ENCODE results near the gene EIF4E.
"Not testable (repeated sequence)": the region's sequence is repeated elsewhere in the genome, so short reads cannot be mapped to it uniquely, and the experiment has no call there.

EIF4E gene

GRCh38 chr4:98939438-98939837, 10.5 kb upstream of the EIF4E start:
- H4K20me1 ChIP-seq (ENCODE audit: control insufficient read depth, insufficient read depth, low read depth, low read length): no peaks in the 10 kb centered on the region
- no peak for TF ChIP-seq EZH2phosphoT487 (IDR thresholded peaks at IDR 0.05; ENCODE audit: borderline replicate concordance, low read length)
- TF ChIP-seq CTCF (IDR thresholded peaks at IDR 0.05; ENCODE audit: low read depth, low read length, poor library complexity, severe bottlenecking): no peak
- H3K27ac ChIP-seq (ENCODE audit: low read depth, low read length): no peak overlapping the region

DNA sequence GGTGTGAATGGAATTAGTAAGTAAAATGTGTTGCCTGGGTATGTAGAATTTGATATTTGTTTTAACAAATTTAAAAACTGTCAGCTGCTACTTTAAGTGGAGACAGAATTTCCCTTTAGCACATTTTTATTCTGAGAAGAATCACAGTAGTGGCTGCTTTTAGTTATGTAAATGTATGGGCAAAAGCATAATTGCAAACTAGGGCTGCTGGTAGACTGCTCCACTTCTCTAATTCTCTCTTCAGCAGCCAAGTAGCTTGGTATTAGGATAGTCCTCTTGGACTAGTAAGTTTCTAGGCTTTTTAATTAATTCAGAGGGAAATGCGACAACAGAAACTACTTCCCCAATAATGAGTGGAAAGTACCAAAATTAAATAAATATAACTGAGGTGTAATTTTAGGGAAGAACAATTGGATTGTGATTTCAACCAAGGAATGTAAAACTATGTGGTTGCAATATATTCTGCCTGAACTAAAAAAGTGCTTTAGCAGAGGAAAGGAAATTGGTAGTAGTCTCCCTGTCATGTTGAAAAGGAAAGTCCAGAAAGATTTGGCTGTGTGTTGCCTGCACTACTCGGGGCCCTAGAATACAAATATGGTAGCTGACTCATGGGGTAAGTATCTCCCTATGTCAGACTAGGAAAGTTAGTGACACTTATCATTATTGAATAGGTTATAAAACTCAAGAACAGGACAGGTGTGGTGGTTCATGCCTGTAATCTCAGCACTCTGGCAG, 9.2 kb upstream of the EIF4E start:
- Histone ChIP-seq H3K27me3 (ENCODE audit: control insufficient read depth, low read length) (no peaks in the 10 kb centered on the region), H3K36me3 (ENCODE audit: control insufficient read depth, low read length) (no peaks in the 10 kb centered on the region), H3K4me2 (ENCODE audit: low read length) (no peak overlapping the region), H3K9me2 (replicated peaks; ENCODE audit: control insufficient read depth, low read length) (no peaks in the 10 kb centered on the region), H4K20me1 (ENCODE audit: control insufficient read depth, insufficient read depth, low read depth, low read length) (no peaks in the 10 kb centered on the region), H3F3A (ENCODE audit: control insufficient read depth, insufficient read depth) (no peaks in the 10 kb centered on the region), H3K79me2 (ENCODE audit: control insufficient read depth, low read length) (no peaks in the 10 kb centered on the region), H3K4me1 (ENCODE audit: control insufficient read depth, low read length) (no peaks in the 10 kb centered on the region), H3K4me3 (ENCODE audit: low read length) (no peak overlapping the region), H3K9me3 (ENCODE audit: control insufficient read depth, insufficient read depth, low read length) (no peaks in the 10 kb centered on the region), H3K27ac (ENCODE audit: low read depth, low read length) (no peak overlapping the region)
- no peak for TF ChIP-seq CTCF (IDR thresholded peaks at IDR 0.05; ENCODE audit: low read depth, low read length, poor library complexity, severe bottlenecking)
- no peak for TF ChIP-seq EZH2phosphoT487 (IDR thresholded peaks at IDR 0.05; ENCODE audit: borderline replicate concordance, low read length)

More at GRCh38 chr4:98939438-98939837, 10.5 kb upstream of the EIF4E start:
- Histone ChIP-seq H3K27me3 (ENCODE audit: control insufficient read depth, low read length) (no peaks in the 10 kb centered on the region), H3K4me2 (ENCODE audit: low read length) (no peak overlapping the region), H3K4me1 (ENCODE audit: control insufficient read depth, low read length) (no peaks in the 10 kb centered on the region), H3K9me3 (ENCODE audit: control insufficient read depth, insufficient read depth, low read length) (no peaks in the 10 kb centered on the region), H3K4me3 (ENCODE audit: low read length) (no peak overlapping the region), H3K79me2 (ENCODE audit: control insufficient read depth, low read length) (no peaks in the 10 kb centered on the region), H3K36me3 (ENCODE audit: control insufficient read depth, low read length) (no peaks in the 10 kb centered on the region), H3F3A (ENCODE audit: control insufficient read depth, insufficient read depth) (no peaks in the 10 kb centered on the region), H3K9me2 (replicated peaks; ENCODE audit: control insufficient read depth, low read length) (no peaks in the 10 kb centered on the region)

DNA sequence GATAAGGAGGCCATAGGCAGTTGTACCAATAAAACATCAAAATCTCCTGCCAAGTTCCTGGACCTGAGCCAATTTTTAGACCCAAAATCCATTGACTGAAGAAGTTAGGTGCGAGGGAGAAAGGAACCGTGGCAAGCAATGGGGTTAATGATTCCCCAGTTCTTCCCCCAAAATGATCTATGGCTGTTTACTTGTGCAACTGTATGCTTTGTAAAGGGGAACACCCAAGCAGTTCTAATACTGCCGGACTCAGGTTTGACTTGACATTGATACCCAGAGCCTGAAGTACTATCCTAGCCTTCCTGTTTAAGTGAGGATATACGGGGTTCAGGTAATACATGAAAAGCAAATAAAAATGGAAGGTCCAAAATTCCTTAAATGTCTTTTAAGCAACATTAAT, 6.7 kb upstream of the EIF4E start:
- no peak overlapping the region for H3K4me3 ChIP-seq (ENCODE audit: low read length)
- no peak overlapping the region for H3K4me2 ChIP-seq (ENCODE audit: low read length)
- no peaks in the 10 kb centered on the region for H3F3A ChIP-seq (ENCODE audit: control insufficient read depth, insufficient read depth)
- H3K79me2 ChIP-seq (ENCODE audit: control insufficient read depth, low read length): no peaks in the 10 kb centered on the region
- TF ChIP-seq EZH2phosphoT487 (IDR thresholded peaks at IDR 0.05; ENCODE audit: borderline replicate concordance, low read length) (no peak), CTCF (IDR thresholded peaks at IDR 0.05; ENCODE audit: low read depth, low read length, poor library complexity, severe bottlenecking) (no peak)
- H3K9me3 ChIP-seq (ENCODE audit: control insufficient read depth, insufficient read depth, low read length): peaks cover 2% of the 10 kb centered on the region; the same call in 1 of the 2 replicates
- no peaks in the 10 kb centered on the region for H3K9me2 ChIP-seq (replicated peaks; ENCODE audit: control insufficient read depth, low read length)
- no peak overlapping the region for H3K27ac ChIP-seq (ENCODE audit: low read depth, low read length)
- H3K36me3 ChIP-seq (ENCODE audit: control insufficient read depth, low read length): no peaks in the 10 kb centered on the region
- H3K4me1 ChIP-seq (ENCODE audit: control insufficient read depth, low read length): peaks cover 7% of the 10 kb centered on the region
- no peaks in the 10 kb centered on the region for H4K20me1 ChIP-seq (ENCODE audit: control insufficient read depth, insufficient read depth, low read depth, low read length)
- H3K27me3 ChIP-seq (ENCODE audit: control insufficient read depth, low read length): no peaks in the 10 kb centered on the region

- peaks cover 14% of the 10 kb centered on the region for H3K4me1 ChIP-seq (ENCODE audit: control insufficient read depth, low read length)
- not testable (repeated sequence) for H3K36me3 ChIP-seq (ENCODE audit: control insufficient read depth, low read length)
Observed at GRCh38 chr4:98934851-98935250, 5.9 kb upstream of the EIF4E start.

More at GRCh38 chr4:98934851-98935250, 5.9 kb upstream of the EIF4E start:
- not testable (repeated sequence) for H4K20me1 ChIP-seq (ENCODE audit: control insufficient read depth, insufficient read depth, low read depth, low read length); H3K4me2 ChIP-seq (ENCODE audit: low read length); H3F3A ChIP-seq (ENCODE audit: control insufficient read depth, insufficient read depth); H3K4me3 ChIP-seq (ENCODE audit: low read length); H3K79me2 ChIP-seq (ENCODE audit: control insufficient read depth, low read length); H3K27me3 ChIP-seq (ENCODE audit: control insufficient read depth, low read length); H3K9me3 ChIP-seq (ENCODE audit: control insufficient read depth, insufficient read depth, low read length); H3K9me2 ChIP-seq (replicated peaks; ENCODE audit: control insufficient read depth, low read length); H3K27ac ChIP-seq (ENCODE audit: low read depth, low read length)
